HepG2 (cell line): ENCODE measurements around the gene GOT1. TPM values are rescaled to one million over a fixed set of nuclear protein-coding genes. Genes with fewer than 3 reads are reported as not detected.
A peak's percentile ranks its signal among the peaks of the same experiment; 100 is the strongest.

Source experiments
- ARNT2 ChIP-seq: sonication (generic); formaldehyde crosslinking; IDR thresholded peaks from 2 replicates; pipeline ENCODE4 v1.8.0; 2022; ENCODE audit warnings: mild to moderate bottlenecking, low read depth, missing genetic modification reagents, moderate library complexity
- DNMT1 ChIP-seq: sonication (generic); formaldehyde crosslinking; IDR thresholded peaks from 2 replicates; pipeline ENCODE4 v1.5.1; 2020; ENCODE audit warnings: mild to moderate bottlenecking, missing genetic modification reagents
- DRAP1 ChIP-seq: IDR thresholded peaks from 2 replicates; pipeline ENCODE4 v1.6.1; 2016; ENCODE audit warnings: missing genetic modification reagents, missing compliant biosample characterization
- HMG20B ChIP-seq: conservative IDR thresholded peaks from 2 replicates; pipeline ENCODE4 v1.6.1; 2016; ENCODE audit warnings: missing genetic modification reagents, missing compliant biosample characterization
- MNT ChIP-seq: fragments of 450-650 bp; IDR thresholded peaks from 2 replicates; pipeline ENCODE4 v1.6.1; 2016
- MTF2 ChIP-seq: sonication (generic); formaldehyde crosslinking; IDR thresholded peaks from 2 replicates; pipeline ENCODE4 v1.5.0; 2020; ENCODE audit warnings: missing genetic modification reagents, borderline replicate concordance
- MYNN ChIP-seq: sonication (generic); formaldehyde crosslinking; IDR thresholded peaks from 2 replicates; pipeline ENCODE4 v1.4.0; 2020; ENCODE audit warnings: mild to moderate bottlenecking, low read depth, missing genetic modification reagents
- NAIF1 ChIP-seq: sonication (generic); formaldehyde crosslinking; IDR thresholded peaks from 2 replicates; pipeline ENCODE4 v1.5.0; 2020; ENCODE audit warnings: mild to moderate bottlenecking, missing genetic modification reagents, borderline replicate concordance
- NKX3-1 ChIP-seq: sonication (generic); formaldehyde crosslinking; IDR thresholded peaks from 2 replicates; pipeline ENCODE4 v1.5.0; 2020; ENCODE audit warnings: missing genetic modification reagents
- PRDM4 ChIP-seq: sonication (generic); formaldehyde crosslinking; IDR thresholded peaks from 2 replicates; pipeline ENCODE4 v1.9.0; 2021; ENCODE audit warnings: missing genetic modification reagents, borderline replicate concordance
- SSRP1 ChIP-seq: IDR thresholded peaks from 2 replicates; pipeline ENCODE4 v1.6.1; 2016; ENCODE audit warnings: control low read depth
- SUZ12 ChIP-seq: fragments of 150-350 bp; IDR thresholded peaks from 2 replicates; pipeline ENCODE4 v1.6.1; 2014; ENCODE audit warnings: low read depth, low read length
- TCF7L2 ChIP-seq: IDR thresholded peaks from 2 replicates; pipeline ENCODE4 v1.6.1; 2011; ENCODE audit warnings: mild to moderate bottlenecking, low read depth, low read length, moderate library complexity
- TRIM22 ChIP-seq: fragments of 450-650 bp; IDR thresholded peaks from 2 replicates; pipeline ENCODE4 v1.6.1; 2017
- TSC22D2 ChIP-seq: sonication (generic); formaldehyde crosslinking; IDR thresholded peaks from 2 replicates; pipeline ENCODE4 v1.5.1; 2020; ENCODE audit warnings: missing genetic modification reagents, mild to moderate bottlenecking, borderline replicate concordance
- ZBTB2 ChIP-seq: sonication (generic); formaldehyde crosslinking; IDR thresholded peaks from 2 replicates; pipeline ENCODE4 v1.8.0; 2022; ENCODE audit warnings: low read depth, missing genetic modification reagents
- ZBTB7A ChIP-seq: sonication (generic); formaldehyde crosslinking; IDR thresholded peaks from 2 replicates; pipeline ENCODE4 v1.8.0; 2022; ENCODE audit warnings: mild to moderate bottlenecking, missing genetic modification reagents
- ZC3H4 ChIP-seq: sonication (generic); formaldehyde crosslinking; IDR thresholded peaks from 2 replicates; pipeline ENCODE4 v1.4.0; 2020; ENCODE audit warnings: missing genetic modification reagents, borderline replicate concordance
- ZNF101 ChIP-seq: sonication (generic); formaldehyde crosslinking; IDR thresholded peaks from 2 replicates; pipeline ENCODE4 v1.4.0; 2020; ENCODE audit warnings: mild to moderate bottlenecking, low read depth, missing genetic modification reagents, borderline replicate concordance
- ZNF432 ChIP-seq: sonication (generic); formaldehyde crosslinking; IDR thresholded peaks from 2 replicates; pipeline ENCODE4 v1.5.0; 2020; ENCODE audit warnings: missing genetic modification reagents, mild to moderate bottlenecking, borderline replicate concordance
- ZNF446 ChIP-seq: sonication (generic); formaldehyde crosslinking; IDR thresholded peaks from 2 replicates; pipeline ENCODE4 v1.5.0; 2020; ENCODE audit warnings: mild to moderate bottlenecking, missing genetic modification reagents
- ZNF788 ChIP-seq: sonication (generic); formaldehyde crosslinking; IDR thresholded peaks from 2 replicates; pipeline ENCODE4 v1.5.0; 2020; ENCODE audit warnings: mild to moderate bottlenecking, missing genetic modification reagents, borderline replicate concordance
- ZSCAN25 ChIP-seq: sonication (generic); formaldehyde crosslinking; IDR thresholded peaks from 2 replicates; pipeline ENCODE4 v1.8.0; 2022; ENCODE audit warnings: mild to moderate bottlenecking, missing genetic modification reagents
- polyA plus RNA-seq, 8 experiments: library from polyadenylated mRNA; depleted of rRNA in 3 of 8; stranded (reverse) in 7 of 8; unstranded in 1 of 8; fragments of >200 nt; fragmentation: Illumina TruSeq in 4 of 8; extraction: Trizol in 4 of 8; gene quantifications; 2 replicates each; pipeline versions ENCODE4 v1.2.1 to v1.2.3, GENCODE V29; 2011 to 2016; ENCODE audit warnings: low read depth in 4 of 8, missing spikeins in 1 of 8, mixed read lengths in 1 of 8; ENCODE audit not compliant: insufficient read depth in 1 of 8
- total RNA-seq, 5 experiments: library from RNA; depleted of rRNA; stranded (reverse); fragments of >200 nt; fragmentation: Illumina TruSeq; extraction: Trizol; gene quantifications; 2 replicates each; pipeline ENCODE4 v1.2.3, GENCODE V29; 2016; ENCODE audit warnings: low read depth in 1 of 5

The GOT1 gene
- total and polyA plus RNA-seq, 2 of the 13 experiments (the other 11 are each of a cell fraction or from before 2014, with no cell fraction given): 81.2 to 102 TPM

GRCh38 chr10:99421233-99421739 lies 9.1 kb downstream of the GOT1 start (continued):
- TF ChIP-seq ZBTB7A (CRISPR knock-in tag) (no peak), ZSCAN25 (CRISPR knock-in tag) (no peak), ZNF101 (CRISPR knock-in tag) (no peak), MYNN (CRISPR knock-in tag) (no peak), NAIF1 (CRISPR knock-in tag) (no peak), SUZ12 (no peak), ARNT2 (CRISPR knock-in tag) (no peak), NKX3-1 (CRISPR knock-in tag) (peak; percentile 96), DNMT1 (no peak), MTF2 (CRISPR knock-in tag) (no peak), TSC22D2 (CRISPR knock-in tag) (no peak), DRAP1 (CRISPR knock-in tag) (0 out of 2 replicates have a peak, but pooled peaks have one; percentile 29), TCF7L2 (peak; percentile 62; the same call in 1 of the 2 replicates), ZNF432 (no peak), ZNF446 (CRISPR knock-in tag) (no peak), PRDM4 (no peak), ZC3H4 (CRISPR knock-in tag) (no peak), TRIM22 (no peak), MNT (no peak), HMG20B (CRISPR knock-in tag) (peak; percentile 82; the same call in 1 of the 2 replicates), SSRP1 (CRISPR knock-in tag) (no peak), ZNF788 (CRISPR knock-in tag) (peak; percentile 23; the same call in 1 of the 2 replicates), ZBTB2 (no peak)
